Measurements from ENCODE around the gene MCUR1. TPM values are rescaled to one million over a fixed set of nuclear protein-coding genes. Genes with fewer than 3 reads are reported as not detected.
"Not testable (repeated sequence)": the region's sequence is repeated elsewhere in the genome, so short reads cannot be mapped to it uniquely, and the experiment has no call there.

MCUR1 gene
- total RNA-seq: 30.7 TPM
- long read RNA-seq, full-length matches to known transcripts: 43 of 54 reads
- long read RNA-seq, partial matches to known transcripts: 1 of 54 reads
- long read RNA-seq, other reads (novel, unspliced or antisense): 10 of 54 reads

GRCh38 chr6:13814176-13814937 lies at the start of gene MCUR1:
MCUR1 (minus strand) TSS chr6:13814557; CDS start chr6:13814429, 128 bp downstream.
- intact Hi-C loops (cut with micrococcal nuclease): no loop called here
- peaks cover 54% of the 10 kb centered on the region for H3K4me1 ChIP-seq

DNA sequence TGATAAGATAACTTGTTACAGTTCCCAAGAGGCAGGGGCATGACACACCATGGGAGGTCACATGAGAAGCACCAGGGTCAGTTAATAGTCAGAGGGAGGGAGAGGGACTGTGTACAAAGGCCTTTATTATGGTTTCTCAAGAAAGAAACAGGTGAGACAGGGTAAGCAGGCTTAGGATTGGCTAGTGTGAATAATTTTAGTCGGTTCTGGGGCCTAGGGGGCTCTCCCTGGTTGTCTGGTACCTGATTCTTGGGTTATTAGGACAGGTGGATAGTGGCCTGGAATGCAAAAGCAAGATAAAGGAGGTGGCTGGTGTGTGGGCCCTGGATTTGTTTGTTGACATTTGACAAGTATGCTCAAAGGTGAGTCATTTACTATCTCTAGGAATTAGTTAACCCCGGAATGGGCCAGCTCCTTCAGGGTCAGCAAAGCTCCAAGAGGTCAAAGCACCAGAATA lies 49.4 kb upstream of the MCUR1 start:
- H3K9me3 ChIP-seq (replicated peaks): no peaks in the 10 kb centered on the region
- H3K36me3 ChIP-seq: no peaks in the 10 kb centered on the region
- peaks cover 40% of the 10 kb centered on the region for H3K27me3 ChIP-seq (ENCODE audit: low read depth)
- H3K27ac ChIP-seq (replicated peaks): no peak overlapping the region
- TF ChIP-seq, protein P1, sequence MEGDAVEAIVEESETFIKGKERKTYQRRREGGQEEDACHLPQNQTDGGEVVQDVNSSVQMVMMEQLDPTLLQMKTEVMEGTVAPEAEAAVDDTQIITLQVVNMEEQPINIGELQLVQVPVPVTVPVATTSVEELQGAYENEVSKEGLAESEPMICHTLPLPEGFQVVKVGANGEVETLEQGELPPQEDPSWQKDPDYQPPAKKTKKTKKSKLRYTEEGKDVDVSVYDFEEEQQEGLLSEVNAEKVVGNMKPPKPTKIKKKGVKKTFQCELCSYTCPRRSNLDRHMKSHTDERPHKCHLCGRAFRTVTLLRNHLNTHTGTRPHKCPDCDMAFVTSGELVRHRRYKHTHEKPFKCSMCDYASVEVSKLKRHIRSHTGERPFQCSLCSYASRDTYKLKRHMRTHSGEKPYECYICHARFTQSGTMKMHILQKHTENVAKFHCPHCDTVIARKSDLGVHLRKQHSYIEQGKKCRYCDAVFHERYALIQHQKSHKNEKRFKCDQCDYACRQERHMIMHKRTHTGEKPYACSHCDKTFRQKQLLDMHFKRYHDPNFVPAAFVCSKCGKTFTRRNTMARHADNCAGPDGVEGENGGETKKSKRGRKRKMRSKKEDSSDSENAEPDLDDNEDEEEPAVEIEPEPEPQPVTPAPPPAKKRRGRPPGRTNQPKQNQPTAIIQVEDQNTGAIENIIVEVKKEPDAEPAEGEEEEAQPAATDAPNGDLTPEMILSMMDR (IDR thresholded peaks at IDR 0.05; ENCODE audit: borderline replicate concordance): no peak
- H3K4me3 ChIP-seq: no peak overlapping the region
- DNase-seq: no peak
- intact Hi-C loops (cut with micrococcal nuclease): no loop called here
- H3K4me1 ChIP-seq: peaks cover 9% of the 10 kb centered on the region

More at GRCh38 chr6:13814176-13814937, at the start of gene MCUR1:
- Histone ChIP-seq H3K27ac (replicated peaks) (peak within 1 kb of the TSS; percentile 99), H3K9me3 (replicated peaks) (no peaks in the 10 kb centered on the region), H3K4me3 (peak within 1 kb of the TSS; percentile 95), H3K27me3 (ENCODE audit: low read depth) (no peaks in the 10 kb centered on the region), H3K36me3 (no peaks in the 10 kb centered on the region)
- TF ChIP-seq, protein P1 (IDR thresholded peaks at IDR 0.05; ENCODE audit: borderline replicate concordance): peak; percentile 25
- peak; percentile 89 for DNase-seq

DNA sequence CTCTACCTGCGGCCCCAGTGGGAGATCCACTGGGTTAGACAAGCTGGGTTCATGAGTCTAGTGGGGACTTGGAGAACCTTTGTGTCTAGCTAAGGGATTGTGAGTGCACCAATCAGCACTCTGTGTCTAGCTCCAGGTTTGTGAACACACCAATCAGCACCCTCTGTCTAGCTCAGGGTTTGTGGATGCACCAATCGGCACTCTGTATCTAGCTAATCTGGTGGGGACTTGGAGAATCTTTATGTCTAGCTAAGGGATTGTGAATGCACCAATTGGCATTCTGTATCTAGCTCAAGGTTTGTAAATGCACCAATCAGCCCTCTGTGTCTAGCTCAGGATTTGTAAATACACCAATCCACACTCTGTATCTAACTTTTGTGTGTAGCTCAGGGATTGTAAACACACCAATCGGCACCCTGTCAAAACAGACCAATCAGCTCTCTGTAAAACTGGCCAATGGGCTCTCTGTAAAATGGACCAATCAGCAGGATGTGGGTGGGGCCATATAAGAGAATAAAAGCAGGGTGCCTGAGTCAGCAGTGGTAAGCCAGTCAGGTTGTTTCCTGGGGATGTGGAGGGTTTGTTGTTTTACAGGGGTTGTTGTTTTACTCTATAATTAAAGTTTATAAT lies 46.3 kb upstream of the MCUR1 start:
- H3K36me3 ChIP-seq; H3K4me1 ChIP-seq; H3K27ac ChIP-seq (replicated peaks); DNase-seq; H3K9me3 ChIP-seq (replicated peaks); intact Hi-C loops (cut with micrococcal nuclease): not testable (repeated sequence)
- Histone ChIP-seq H3K4me3 (peak overlapping the region; percentile 63), H3K27me3 (ENCODE audit: low read depth) (peaks cover 63% of the 10 kb centered on the region)

- H3K4me3 ChIP-seq: peak overlapping the region; percentile 63
- H3K9me3 ChIP-seq (replicated peaks): no peaks in the 10 kb centered on the region
- H3K27ac ChIP-seq (replicated peaks): no peak overlapping the region
- H3K4me1 ChIP-seq: peaks cover 9% of the 10 kb centered on the region
- H3K36me3 ChIP-seq: no peaks in the 10 kb centered on the region
- TF ChIP-seq, protein P1 (IDR thresholded peaks at IDR 0.05; ENCODE audit: borderline replicate concordance): no peak
- no peak for DNase-seq
- peaks cover 67% of the 10 kb centered on the region for H3K27me3 ChIP-seq (ENCODE audit: low read depth)
- intact Hi-C loops (cut with micrococcal nuclease): no loop called here
Measured at GRCh38 chr6:13859871-13860555, 45.7 kb upstream of the MCUR1 start.

DNA sequence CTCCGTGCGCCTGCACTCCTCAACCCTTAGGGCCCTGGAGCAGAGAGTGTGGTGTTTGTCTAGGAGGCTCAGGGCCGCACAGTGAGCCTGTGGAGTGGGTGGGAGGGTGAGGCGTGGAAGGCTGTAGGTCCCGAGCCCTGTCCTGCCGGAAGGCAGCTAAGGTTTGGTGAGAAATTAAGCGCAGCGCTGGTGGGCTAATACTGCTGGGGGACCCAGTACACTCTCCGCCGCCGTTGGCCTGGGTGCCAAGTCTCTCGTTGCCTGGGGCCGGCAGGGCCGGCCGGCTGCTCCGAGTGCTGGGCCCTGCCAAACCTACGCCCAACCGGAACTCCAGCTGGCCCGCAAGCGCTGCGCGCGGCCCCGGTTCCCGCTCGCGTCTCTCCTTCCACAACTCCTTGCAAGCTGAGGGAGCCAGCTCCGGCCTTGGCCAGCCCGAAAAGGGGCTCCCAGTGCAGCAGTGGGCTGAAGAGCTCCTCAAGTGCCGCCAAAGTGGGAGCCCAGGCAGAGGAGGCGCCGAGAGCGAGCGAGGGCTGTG lies 40.4 kb upstream of the MCUR1 start:
- Histone ChIP-seq H3K4me3 (no peak overlapping the region), H3K9me3 (replicated peaks) (no peaks in the 10 kb centered on the region), H3K36me3 (no peaks in the 10 kb centered on the region), H3K27me3 (ENCODE audit: low read depth) (peaks cover 50% of the 10 kb centered on the region), H3K4me1 (peaks cover 3% of the 10 kb centered on the region), H3K27ac (replicated peaks) (no peak overlapping the region)
- DNase-seq: no peak
- intact Hi-C loops (cut with micrococcal nuclease): no loop called here
- TF ChIP-seq, protein P1 (IDR thresholded peaks at IDR 0.05; ENCODE audit: borderline replicate concordance): no peak
